GM12878 (cell line): ENCODE measurements around the gene RANBP3. TPM values are rescaled to one million over a fixed set of nuclear protein-coding genes. Genes with fewer than 3 reads are reported as not detected.

ENCODE experiments used
- ATAC-seq: fragments of 200-7000 bp; cut with Tn5 transposase; 3 replicates; pipeline ENCODE4 v1.9.1; 2020; ENCODE audit warnings: mild to moderate bottlenecking, moderate library complexity
- BruUV-seq: library from RNA; stranded (reverse); fragments of 400-500 nt; replicated peaks from 2 replicates; lab custom pipeline; 2021; lab: Mats Ljungman, UMichigan
- CTCF ChIA-PET: fragments of 300-600 bp; sonication (Branson Sonifier 250); formaldehyde crosslinking; extraction: SDS; loops from one replicate; lab custom pipeline; 2021; ENCODE audit warnings: inconsistent platforms; lab: Yijun Ruan, JAX
- POLR2A ChIA-PET: fragments of 350-600 bp; formaldehyde crosslinking; extraction: SDS; loops from one replicate; lab custom pipeline; 2021; ENCODE audit warnings: inconsistent platforms; lab: Charles Lee
- RAD21 ChIA-PET: fragments of 300-600 bp; sonication (Branson Sonifier 250); formaldehyde crosslinking; loops from one replicate; lab custom pipeline; 2023; ENCODE audit warnings: antibody characterized with exemption; ENCODE audit not compliant: unreplicated experiment; lab: Charles Lee
- SMC1A ChIA-PET: fragments of 300-600 bp; sonication (Branson Sonifier 250); formaldehyde crosslinking; loops from one replicate; lab custom pipeline; 2023; ENCODE audit not compliant: unreplicated experiment, uncharacterized antibody; lab: Charles Lee
- DNase-seq: peaks from one replicate; pipeline ENCODE4 v3.0.0-alpha.2; 2011; ENCODE audit warnings: low read depth, low spot score
- FAIRE-seq: peaks from 3 replicates; lab custom pipeline; 2011; peaks lifted over from hg19 to GRCh38; lab: Jason Lieb, UNC
- H2AFZ ChIP-seq: 2 replicates; pipeline ENCODE4 v1.6.0; 2011; ENCODE audit warnings: low read depth, low read length, control low read depth; ENCODE audit not compliant: control insufficient read depth
- H3K27ac ChIP-seq: 2 replicates; pipeline ENCODE4 v1.5.1; 2011; ENCODE audit warnings: control low read depth; ENCODE audit not compliant: control insufficient read depth, insufficient read depth
- H3K27me3 ChIP-seq, 2 experiments: replicated peaks in 1 of 2; 2 replicates each; pipeline versions ENCODE4 v1.6.0 to v1.6.1; 2011; ENCODE audit warnings: low read length in 1 of 2; ENCODE audit not compliant: control insufficient read depth in 2 of 2, insufficient read depth in 2 of 2
- H3K36me3 ChIP-seq, 2 experiments: 2 replicates each; pipeline ENCODE4 v1.5.1; 2011; ENCODE audit warnings: low read length in 1 of 2; ENCODE audit not compliant: control insufficient read depth in 2 of 2, insufficient read depth in 2 of 2
- H3K4me1 ChIP-seq: 2 replicates; pipeline ENCODE4 v1.6.1; 2011; ENCODE audit warnings: mild to moderate bottlenecking, low read length, moderate library complexity, mixed read lengths; ENCODE audit not compliant: control insufficient read depth, insufficient read depth
- H3K4me2 ChIP-seq: 2 replicates; pipeline ENCODE4 v1.6.0; 2011; ENCODE audit warnings: control low read depth; ENCODE audit not compliant: control insufficient read depth, insufficient read depth
- H3K4me3 ChIP-seq: fragments of 200-600 bp; sonication (generic); 2 replicates; pipeline ENCODE4 v1.5.1; 2016
- H3K79me2 ChIP-seq: 2 replicates; pipeline ENCODE4 v1.6.0; 2011; ENCODE audit warnings: low read length; ENCODE audit not compliant: control insufficient read depth, insufficient read depth
- H3K9ac ChIP-seq: 2 replicates; pipeline ENCODE4 v1.8.0; 2011; ENCODE audit warnings: low read length, control low read depth, mixed read lengths; ENCODE audit not compliant: control insufficient read depth, insufficient read depth
- H3K9me3 ChIP-seq: replicated peaks from 3 replicates; pipeline ENCODE4 v1.5.1; 2011; ENCODE audit warnings: mild to moderate bottlenecking, low read length; ENCODE audit not compliant: control insufficient read depth, insufficient read depth
- H4K20me1 ChIP-seq: 2 replicates; pipeline ENCODE4 v1.6.0; 2011; ENCODE audit not compliant: control insufficient read depth, insufficient read depth
- IRF4 ChIP-seq: IDR thresholded peaks from 2 replicates; pipeline ENCODE4 v1.6.1; 2011; ENCODE audit warnings: low read depth, low read length
- KDM1A ChIP-seq: fragments of 200-600 bp; sonication (generic); IDR thresholded peaks from 2 replicates; pipeline ENCODE4 v1.6.1; 2016; ENCODE audit warnings: borderline replicate concordance
- NR2C1 ChIP-seq: fragments of 450-650 bp; IDR thresholded peaks from 2 replicates; pipeline ENCODE4 v1.6.1; 2017; ENCODE audit warnings: antibody characterized with exemption, mild to moderate bottlenecking, moderate library complexity
- NRF1 ChIP-seq: conservative IDR thresholded peaks from 2 replicates; pipeline ENCODE4 v1.6.1; 2011; ENCODE audit warnings: mild to moderate bottlenecking, low read depth, low read length, improper control_type of control experiment
- POU2F2 ChIP-seq: IDR thresholded peaks from 3 replicates; pipeline ENCODE4 v1.6.1; 2011; ENCODE audit warnings: low read depth, mild to moderate bottlenecking, low read length, borderline replicate concordance
- RBBP5 ChIP-seq: fragments of 200-600 bp; sonication (generic); conservative IDR thresholded peaks from 2 replicates; pipeline ENCODE4 v1.6.1; 2016
- SMAD5 ChIP-seq: IDR thresholded peaks from 2 replicates; pipeline ENCODE4 v1.6.1; 2016; ENCODE audit warnings: antibody characterized with exemption, low read depth
- SMARCA5 ChIP-seq: fragments of 450-650 bp; IDR thresholded peaks from 2 replicates; pipeline ENCODE4 v1.6.1; 2017; ENCODE audit warnings: mild to moderate bottlenecking
- SMC3 ChIP-seq: IDR thresholded peaks from 2 replicates; pipeline ENCODE4 v1.6.1; 2011; ENCODE audit warnings: low read length, improper control_type of control experiment, borderline replicate concordance
- SUZ12 ChIP-seq: fragments of 200-600 bp; sonication (generic); IDR thresholded peaks from one replicate; pipeline ENCODE4 v1.6.1; 2018; ENCODE audit warnings: antibody characterized with exemption, mild to moderate bottlenecking; ENCODE audit not compliant: unreplicated experiment
- WGBS: methylation state at CpG from one replicate; pipeline ENCODE4 v1.1.6; 2016; ENCODE audit warnings: low lambda C conversion rate; ENCODE audit not compliant: insufficient replicate concordance, insufficient coverage; ENCODE audit errors: missing lambda C conversion rate; 5-methylcytosine and 5-hydroxymethylcytosine counted together
- in situ Hi-C: fragments of 300-500 bp; cut with MboI; formaldehyde crosslinking; loops from 9 replicates; pipeline ENCODE4 v1.14.3; 2018; ENCODE audit warnings: mixed read lengths
- intact Hi-C: fragments of 100-400 bp; cut with micrococcal nuclease; formaldehyde crosslinking; loops from one replicate; pipeline ENCODE4 v1.14.2; 2022; ENCODE audit not compliant: unreplicated experiment
- polyA plus RNA-seq, 11 experiments: library from polyadenylated mRNA; depleted of rRNA in 4 of 11; unstranded in 6 of 11; stranded (reverse) in 5 of 11; fragments of >200 nt; fragmentation: Nextera tagmentation in 4 of 11; fragmentation: Illumina TruSeq in 1 of 11; extraction: Ambion mirVana in 4 of 11; extraction: Trizol in 1 of 11; gene quantifications; 1 replicate in 1 of 11; 2 replicates in 10 of 11; pipeline versions ENCODE4 v1.2.1 to v1.2.3, GENCODE V29; 2011 to 2016; ENCODE audit warnings: inconsistent platforms in 2 of 11, missing spikeins in 2 of 11, low read depth in 1 of 11
- total RNA-seq, 4 experiments: library from RNA; depleted of rRNA in 3 of 4; stranded (reverse); fragments of >200 nt in 3 of 4; fragmentation: Illumina TruSeq in 1 of 4; extraction: Trizol in 1 of 4; gene quantifications; 2 replicates each; pipeline versions ENCODE4 v1.2.1 to v1.2.3, GENCODE V29; 2013 to 2021
- TF ChIP-seq, protein P1 (sequence below): fragments of 450-650 bp; IDR thresholded peaks from 2 replicates; pipeline ENCODE4 v1.6.1; 2018; ENCODE audit warnings: borderline replicate concordance, mild to moderate bottlenecking; ENCODE audit not compliant: partially characterized antibody
- TF ChIP-seq, protein P2 (sequence below): fragments of 450-650 bp; formaldehyde crosslinking; IDR thresholded peaks from 2 replicates; pipeline ENCODE4 v1.5.0; 2022; ENCODE audit warnings: mild to moderate bottlenecking, missing genetic modification characterization
- TF ChIP-seq, protein P3 (sequence below): fragments of 450-650 bp; IDR thresholded peaks from 2 replicates; pipeline ENCODE4 v1.6.1; 2017; ENCODE audit warnings: antibody characterized with exemption, mild to moderate bottlenecking, moderate library complexity

The RANBP3 gene
- total and polyA plus RNA-seq, 10 of the 15 experiments (the other 5 are each of a cell fraction or from before 2014, with no cell fraction given): 1.1 to 81.6 (median 60.0) TPM

DNA sequence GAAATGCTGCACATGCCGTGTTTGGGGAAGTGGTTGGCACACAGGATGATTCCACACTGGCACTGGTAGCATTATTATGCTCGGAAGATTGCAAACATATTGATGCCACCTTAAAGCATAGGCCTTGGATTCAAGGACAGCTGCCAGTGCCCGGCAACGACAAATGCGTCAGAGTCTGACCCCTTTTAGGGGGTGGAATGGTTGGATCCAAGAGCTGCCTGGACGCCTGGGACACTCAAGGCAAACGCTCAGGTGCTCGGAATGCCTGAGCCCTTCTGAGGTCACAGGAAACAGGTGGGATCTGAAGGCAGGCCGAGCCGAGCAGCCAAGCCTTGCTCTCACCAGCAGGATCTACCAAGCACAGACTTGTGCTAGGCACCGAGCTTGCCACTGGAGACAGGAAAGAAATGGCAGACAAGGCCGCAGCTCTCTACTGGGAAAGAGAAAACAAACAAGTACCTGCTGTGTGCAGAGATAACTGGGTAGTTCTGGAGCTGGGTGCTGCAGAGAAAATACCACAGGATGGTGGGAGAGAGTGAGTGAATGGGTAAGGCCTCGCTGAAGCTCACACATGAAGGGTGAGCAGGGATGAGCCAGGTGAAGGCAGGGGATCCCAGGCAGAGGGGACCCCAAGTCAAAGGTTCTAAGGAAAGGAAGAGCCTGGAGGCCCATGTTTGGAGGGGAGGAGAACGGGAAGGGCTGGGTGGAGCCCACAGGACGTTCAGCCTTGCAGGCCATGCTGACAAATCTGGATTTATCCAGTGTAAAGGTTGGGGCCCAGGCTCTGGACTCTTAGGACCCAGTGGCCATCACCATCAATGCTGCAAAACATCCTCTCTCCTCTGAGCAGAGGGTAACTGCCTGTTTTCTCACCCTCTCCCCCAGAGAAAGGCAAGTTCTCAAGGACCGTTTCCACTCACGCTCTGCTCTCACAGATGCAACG lies 9.2 kb downstream of the RANBP3 start:
- peaks cover 11% of the 10 kb centered on the region for H3K4me1 ChIP-seq
- peak overlapping the region; percentile 72 for H3K4me2 ChIP-seq
- no peak for DNase-seq
- TF ChIP-seq IRF4 (no peak), RBBP5 (no peak), NRF1 (no peak), SMC3 (no peak), SUZ12 (no peak), KDM1A (no peak), SMAD5 (no peak), SMARCA5 (no peak), POU2F2 (no peak), NR2C1 (no peak)
- TF ChIP-seq, protein P1, sequence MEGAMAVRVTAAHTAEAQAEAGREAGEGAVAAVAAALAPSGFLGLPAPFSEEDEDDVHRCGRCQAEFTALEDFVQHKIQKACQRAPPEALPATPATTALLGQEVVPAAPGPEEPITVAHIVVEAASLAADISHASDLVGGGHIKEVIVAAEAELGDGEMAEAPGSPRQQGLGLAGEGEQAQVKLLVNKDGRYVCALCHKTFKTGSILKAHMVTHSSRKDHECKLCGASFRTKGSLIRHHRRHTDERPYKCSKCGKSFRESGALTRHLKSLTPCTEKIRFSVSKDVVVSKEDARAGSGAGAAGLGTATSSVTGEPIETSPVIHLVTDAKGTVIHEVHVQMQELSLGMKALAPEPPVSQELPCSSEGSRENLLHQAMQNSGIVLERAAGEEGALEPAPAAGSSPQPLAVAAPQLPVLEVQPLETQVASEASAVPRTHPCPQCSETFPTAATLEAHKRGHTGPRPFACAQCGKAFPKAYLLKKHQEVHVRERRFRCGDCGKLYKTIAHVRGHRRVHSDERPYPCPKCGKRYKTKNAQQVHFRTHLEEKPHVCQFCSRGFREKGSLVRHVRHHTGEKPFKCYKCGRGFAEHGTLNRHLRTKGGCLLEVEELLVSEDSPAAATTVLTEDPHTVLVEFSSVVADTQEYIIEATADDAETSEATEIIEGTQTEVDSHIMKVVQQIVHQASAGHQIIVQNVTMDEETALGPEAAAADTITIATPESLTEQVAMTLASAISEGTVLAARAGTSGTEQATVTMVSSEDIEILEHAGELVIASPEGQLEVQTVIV: no peak
- TF ChIP-seq, protein P2, sequence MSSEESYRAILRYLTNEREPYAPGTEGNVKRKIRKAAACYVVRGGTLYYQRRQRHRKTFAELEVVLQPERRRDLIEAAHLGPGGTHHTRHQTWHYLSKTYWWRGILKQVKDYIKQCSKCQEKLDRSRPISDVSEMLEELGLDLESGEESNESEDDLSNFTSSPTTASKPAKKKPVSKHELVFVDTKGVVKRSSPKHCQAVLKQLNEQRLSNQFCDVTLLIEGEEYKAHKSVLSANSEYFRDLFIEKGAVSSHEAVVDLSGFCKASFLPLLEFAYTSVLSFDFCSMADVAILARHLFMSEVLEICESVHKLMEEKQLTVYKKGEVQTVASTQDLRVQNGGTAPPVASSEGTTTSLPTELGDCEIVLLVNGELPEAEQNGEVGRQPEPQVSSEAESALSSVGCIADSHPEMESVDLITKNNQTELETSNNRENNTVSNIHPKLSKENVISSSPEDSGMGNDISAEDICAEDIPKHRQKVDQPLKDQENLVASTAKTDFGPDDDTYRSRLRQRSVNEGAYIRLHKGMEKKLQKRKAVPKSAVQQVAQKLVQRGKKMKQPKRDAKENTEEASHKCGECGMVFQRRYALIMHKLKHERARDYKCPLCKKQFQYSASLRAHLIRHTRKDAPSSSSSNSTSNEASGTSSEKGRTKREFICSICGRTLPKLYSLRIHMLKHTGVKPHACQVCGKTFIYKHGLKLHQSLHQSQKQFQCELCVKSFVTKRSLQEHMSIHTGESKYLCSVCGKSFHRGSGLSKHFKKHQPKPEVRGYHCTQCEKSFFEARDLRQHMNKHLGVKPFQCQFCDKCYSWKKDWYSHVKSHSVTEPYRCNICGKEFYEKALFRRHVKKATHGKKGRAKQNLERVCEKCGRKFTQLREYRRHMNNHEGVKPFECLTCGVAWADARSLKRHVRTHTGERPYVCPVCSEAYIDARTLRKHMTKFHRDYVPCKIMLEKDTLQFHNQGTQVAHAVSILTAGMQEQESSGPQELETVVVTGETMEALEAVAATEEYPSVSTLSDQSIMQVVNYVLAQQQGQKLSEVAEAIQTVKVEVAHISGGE: no peak
- TF ChIP-seq, protein P3, sequence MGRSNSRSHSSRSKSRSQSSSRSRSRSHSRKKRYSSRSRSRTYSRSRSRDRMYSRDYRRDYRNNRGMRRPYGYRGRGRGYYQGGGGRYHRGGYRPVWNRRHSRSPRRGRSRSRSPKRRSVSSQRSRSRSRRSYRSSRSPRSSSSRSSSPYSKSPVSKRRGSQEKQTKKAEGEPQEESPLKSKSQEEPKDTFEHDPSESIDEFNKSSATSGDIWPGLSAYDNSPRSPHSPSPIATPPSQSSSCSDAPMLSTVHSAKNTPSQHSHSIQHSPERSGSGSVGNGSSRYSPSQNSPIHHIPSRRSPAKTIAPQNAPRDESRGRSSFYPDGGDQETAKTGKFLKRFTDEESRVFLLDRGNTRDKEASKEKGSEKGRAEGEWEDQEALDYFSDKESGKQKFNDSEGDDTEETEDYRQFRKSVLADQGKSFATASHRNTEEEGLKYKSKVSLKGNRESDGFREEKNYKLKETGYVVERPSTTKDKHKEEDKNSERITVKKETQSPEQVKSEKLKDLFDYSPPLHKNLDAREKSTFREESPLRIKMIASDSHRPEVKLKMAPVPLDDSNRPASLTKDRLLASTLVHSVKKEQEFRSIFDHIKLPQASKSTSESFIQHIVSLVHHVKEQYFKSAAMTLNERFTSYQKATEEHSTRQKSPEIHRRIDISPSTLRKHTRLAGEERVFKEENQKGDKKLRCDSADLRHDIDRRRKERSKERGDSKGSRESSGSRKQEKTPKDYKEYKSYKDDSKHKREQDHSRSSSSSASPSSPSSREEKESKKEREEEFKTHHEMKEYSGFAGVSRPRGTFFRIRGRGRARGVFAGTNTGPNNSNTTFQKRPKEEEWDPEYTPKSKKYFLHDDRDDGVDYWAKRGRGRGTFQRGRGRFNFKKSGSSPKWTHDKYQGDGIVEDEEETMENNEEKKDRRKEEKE: no peak

More for the DNA sequence above, 9.2 kb downstream of the RANBP3 start:
- ChIA-PET SMC1A (interaction anchor here (0.9 to 2.2 kb wide), 12 partner anchors 10 to 164 kb away, joined by 3 to 24 read pairs (median 4); partner anchors contain the start of genes NRTN, RANBP3 and VMAC), CTCF (interaction anchor here (0.6 to 3.9 kb wide), 27 partner anchors 10 to 250 kb away, joined by 3 to 76 read pairs (median 5); partner anchors contain the start of genes NDUFA11, NRTN, RANBP3 and VMAC), POLR2A (interaction anchor here (0.8 to 1.9 kb wide), 6 partner anchors 10 to 76 kb away, joined by 3 to 18 read pairs (median 4); partner anchors contain the start of genes NDUFA11, RANBP3 and VMAC), RAD21 (interaction anchor here (0.8 to 2.6 kb wide), 10 partner anchors 10 to 165 kb away, joined by 3 to 21 read pairs (median 8); partner anchors contain the start of genes NRTN and RANBP3)
- no peak overlapping the region for H3K4me3 ChIP-seq
- ATAC-seq (peak; percentile 20; the same call in 2 of the 3 replicates), FAIRE-seq (no peak)
- intact Hi-C loops: no loop called here
- no peaks in the 10 kb centered on the region for H3K27me3 ChIP-seq
- H4K20me1 ChIP-seq: peaks cover 26% of the 10 kb centered on the region
- peaks cover 84% of the 10 kb centered on the region for H3K79me2 ChIP-seq
- no peaks in the 10 kb centered on the region for H3K9me3 ChIP-seq
- no peak overlapping the region for H2AFZ ChIP-seq
- H3K27ac ChIP-seq: peak overlapping the region; percentile 53
- 59% methylated on average over 18 of the region's 18 CpGs for WGBS
- H3K9ac ChIP-seq: no peak overlapping the region
- BruUV-seq: no TSS peak
- H3K36me3 ChIP-seq: peaks cover 6 to 10% of the 10 kb centered on the region in 2 experiments
- in situ Hi-C loops: no loop called here
